OCI-LY3 (cell line): ENCODE measurements around the gene HSD17B13.

Experiments used
- CTCF ChIP-seq: fragments of 200-600, 300-600 bp; sonication (generic); IDR thresholded peaks from 2 replicates; pipeline ENCODE4 v1.5.1; 2014; ENCODE audit warnings: antibody characterized with exemption, low read length, low read depth
- EZH2phosphoT487 ChIP-seq: fragments of 200-600 bp; shearing (Covaris generic); IDR thresholded peaks from 2 replicates; pipeline ENCODE4 v1.6.1; 2018; ENCODE audit warnings: antibody characterized with exemption, mixed run types, low read depth

- TF ChIP-seq CTCF: no peak
- no peak for TF ChIP-seq EZH2phosphoT487
These were observed at the start of gene HSD17B13 for GRCh38 chr4:87322754-87323153.
